Measurements from ENCODE around the gene EMX2.

DNA sequence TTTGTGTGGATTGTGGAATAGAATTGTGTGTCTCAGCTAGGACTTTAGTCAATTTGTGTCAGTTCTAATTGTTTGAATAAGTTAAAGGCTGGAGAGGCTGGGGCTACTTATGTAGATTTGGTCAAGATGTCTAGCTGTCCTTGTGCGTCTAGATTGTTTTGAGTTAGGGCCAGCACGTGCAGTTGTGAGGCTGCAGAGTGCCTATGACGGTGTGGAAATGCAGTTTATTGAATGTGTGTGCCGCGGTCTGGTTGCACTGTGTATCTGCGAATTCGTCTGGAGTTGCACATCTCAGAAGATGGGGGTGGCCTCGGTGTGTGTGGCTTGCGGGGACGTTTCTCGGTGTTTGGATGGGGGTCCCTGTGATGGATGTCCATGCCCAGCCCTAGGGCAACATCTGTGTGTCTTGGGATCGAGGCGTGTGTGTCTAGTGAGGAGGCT is 10.2 kb downstream of the EMX2 start:
- no peak for TF ChIP-seq POLR2A (IDR thresholded peaks at IDR 0.05; ENCODE audit: low read depth, low read length)
- TF ChIP-seq CTCF (IDR thresholded peaks at IDR 0.05; ENCODE audit: extremely low read depth in 1 of 2, insufficient read depth in 1 of 2, low read depth in 1 of 2, low read length in 2 of 2), result no peak
